Stimulated activated CD8-positive, alpha-beta memory T cell treated with anti-CD3 and anti-CD28 coated beads, Interleukin-2, amount 100 ng/mL, for 48 hours (primary cell): ENCODE data around the gene ZP2.
"Not testable (repeated sequence)": the region's sequence is repeated elsewhere in the genome, so short reads cannot be mapped to it uniquely, and the experiment has no call there.

ENCODE experiments used
- DNase-seq, 2 donors: peaks; one replicate each; pipeline ENCODE4 v3.0.0-alpha.2; 2020; ENCODE audit warnings: low read depth in 2 of 2

Gene ZP2

DNA sequence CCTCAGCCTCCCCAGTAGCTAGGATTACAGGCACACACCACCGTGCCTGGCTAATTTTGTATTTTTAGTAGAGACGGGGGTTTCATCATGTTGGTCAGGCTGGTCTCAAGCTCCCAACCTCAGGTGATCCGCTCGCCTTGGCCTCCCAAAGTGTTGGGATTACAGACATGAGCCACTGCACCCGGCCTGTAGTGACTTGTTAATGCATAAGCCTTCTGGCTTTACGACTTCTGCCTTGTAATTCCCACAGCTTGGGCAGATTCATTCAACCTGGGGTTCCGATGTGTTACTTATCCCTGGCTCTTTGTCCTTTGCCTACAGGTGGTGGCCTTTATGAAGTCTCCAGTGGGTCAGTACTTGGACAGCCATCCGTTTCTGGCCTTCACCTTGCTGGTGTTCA is 41.3 kb downstream of the ZP2 start:
- DNase-seq, result not testable (repeated sequence)

DNA sequence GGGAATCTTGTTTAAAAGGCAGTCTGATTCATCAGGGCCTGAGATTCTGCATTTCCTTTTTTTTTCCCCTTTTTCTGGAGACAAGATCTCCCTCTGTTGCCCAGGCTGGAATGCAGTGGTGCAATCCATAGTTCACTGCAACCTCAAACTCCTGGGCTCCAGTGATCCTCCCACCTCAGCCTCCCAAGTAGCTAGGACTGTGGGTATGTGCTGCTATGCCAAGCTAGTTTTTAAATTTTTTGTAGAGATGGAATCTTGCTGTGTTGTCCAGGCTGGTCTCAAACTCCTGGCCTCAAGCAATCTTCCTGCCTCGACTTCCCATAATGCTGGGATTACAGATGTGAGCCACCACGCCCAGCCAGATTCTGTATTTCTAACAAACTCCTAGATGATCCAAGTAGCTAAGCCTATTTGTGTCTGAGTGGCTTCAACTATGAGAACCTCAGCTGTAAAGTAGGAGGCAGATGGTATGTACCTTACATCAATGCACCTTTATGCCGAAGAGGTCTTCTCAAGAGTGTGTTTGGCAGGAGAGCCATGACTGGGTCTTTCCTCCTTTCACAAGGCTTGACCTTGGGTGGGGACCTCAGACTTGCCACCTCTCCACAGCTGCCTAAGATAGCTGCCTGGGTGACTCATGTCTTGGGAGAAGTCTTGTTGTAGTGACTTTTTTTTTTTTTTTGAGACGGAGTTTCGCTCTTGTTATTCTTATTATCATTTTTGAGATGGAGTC is 42.0 kb downstream of the ZP2 start:
- DNase-seq, result no peak

DNA sequence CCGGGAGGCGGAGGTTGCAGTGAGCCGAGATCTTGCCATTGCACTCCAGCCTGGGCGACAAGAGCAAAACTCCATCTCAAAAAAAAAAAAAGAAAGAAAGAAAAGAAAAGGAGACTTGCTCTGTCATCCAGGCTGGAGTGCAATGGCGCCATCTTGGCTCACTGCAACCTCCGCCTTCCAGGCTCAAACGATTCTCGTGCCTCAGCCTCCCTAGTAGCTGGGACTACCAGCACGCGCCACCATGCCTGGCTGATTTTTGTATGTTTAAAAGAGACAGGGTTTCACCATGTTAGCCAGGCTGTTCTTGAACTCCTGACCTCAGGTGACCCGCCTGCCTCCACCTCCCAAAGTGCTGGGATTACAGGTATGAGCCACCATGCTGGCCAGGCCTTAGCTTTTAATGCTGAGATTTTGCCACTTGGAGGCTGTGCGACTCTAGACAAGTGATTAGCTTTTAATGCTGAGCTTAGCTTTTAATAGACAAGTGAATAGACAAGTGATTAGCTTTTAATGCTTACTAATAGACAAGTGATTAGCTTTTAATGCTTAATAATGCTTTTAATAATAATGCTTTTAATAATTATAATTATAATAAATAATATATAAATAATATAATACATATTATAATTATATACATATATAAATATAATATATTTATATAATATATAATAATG is 43.3 kb downstream of the ZP2 start:
- no peak for DNase-seq

DNA sequence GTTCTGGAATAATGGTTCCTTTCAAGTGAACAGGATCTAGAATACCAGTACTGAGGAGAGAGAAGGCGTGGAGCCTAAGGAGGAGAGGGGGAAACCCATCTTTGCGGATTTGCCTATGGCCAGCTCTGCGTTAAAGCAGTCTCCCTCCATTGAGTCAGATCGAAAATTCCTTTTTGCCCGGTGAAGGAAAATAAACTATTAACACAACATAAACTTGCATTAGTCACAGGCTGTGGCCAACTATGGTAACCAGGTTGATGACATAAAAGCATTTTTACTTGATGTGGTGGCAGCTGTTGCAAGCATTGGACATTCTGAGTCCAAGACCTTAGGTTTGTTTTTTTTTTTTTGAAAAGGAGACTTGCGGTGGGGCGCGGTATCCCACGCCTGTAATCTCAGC is 44.0 kb downstream of the ZP2 start:
- DNase-seq, result no peak

DNA sequence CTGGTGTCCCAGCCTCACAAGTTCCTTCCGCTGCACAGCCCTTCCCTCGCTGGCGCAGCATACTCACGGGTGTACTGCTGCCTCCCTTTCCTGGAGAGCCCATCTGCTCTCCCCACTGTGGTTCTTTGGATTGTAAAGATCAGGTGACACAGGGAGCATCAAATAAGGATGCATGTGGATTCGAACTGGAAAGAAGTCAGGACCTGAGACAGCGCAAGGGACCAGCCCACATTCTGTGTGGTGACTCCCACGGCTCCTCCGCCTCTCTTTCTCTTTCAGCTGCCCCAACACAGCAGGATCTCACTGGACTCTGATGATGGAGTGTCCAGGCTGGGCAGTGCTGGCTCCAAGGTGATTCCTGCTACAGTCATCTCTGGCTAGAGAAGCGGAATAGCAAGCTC is 44.8 kb downstream of the ZP2 start:
- DNase-seq, result no peak

DNA sequence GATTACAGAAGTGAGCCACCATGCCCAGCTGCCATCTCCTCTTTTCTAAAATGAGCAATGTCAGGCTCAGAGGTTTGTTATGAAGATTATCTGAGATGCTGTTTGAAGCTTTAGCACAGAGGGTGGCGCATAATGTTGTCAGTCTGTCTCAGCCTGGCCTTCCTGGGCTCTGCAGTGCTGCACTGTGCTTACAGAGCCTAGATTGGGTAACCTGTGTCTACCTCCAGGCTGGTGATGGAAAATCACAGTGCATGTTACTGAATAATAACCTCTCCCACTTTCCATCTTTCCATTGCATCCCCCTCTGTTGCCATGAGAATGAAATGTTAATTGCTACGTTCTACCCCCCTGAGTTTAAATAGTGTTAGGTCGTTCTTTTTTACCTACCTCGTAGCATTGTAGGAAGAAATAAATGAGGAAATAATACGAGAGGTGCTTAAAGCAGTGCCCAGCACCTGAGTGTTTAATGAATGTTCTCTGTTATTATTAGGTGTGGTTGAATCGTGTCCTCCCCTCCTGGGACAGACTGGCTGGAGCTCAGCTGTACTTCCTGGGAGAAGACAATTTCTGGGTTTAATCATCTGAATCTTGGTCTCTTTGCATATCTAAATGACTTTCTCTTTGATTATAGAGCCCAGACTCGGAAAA is 46.7 kb downstream of the ZP2 start:
- no peak for DNase-seq

DNA sequence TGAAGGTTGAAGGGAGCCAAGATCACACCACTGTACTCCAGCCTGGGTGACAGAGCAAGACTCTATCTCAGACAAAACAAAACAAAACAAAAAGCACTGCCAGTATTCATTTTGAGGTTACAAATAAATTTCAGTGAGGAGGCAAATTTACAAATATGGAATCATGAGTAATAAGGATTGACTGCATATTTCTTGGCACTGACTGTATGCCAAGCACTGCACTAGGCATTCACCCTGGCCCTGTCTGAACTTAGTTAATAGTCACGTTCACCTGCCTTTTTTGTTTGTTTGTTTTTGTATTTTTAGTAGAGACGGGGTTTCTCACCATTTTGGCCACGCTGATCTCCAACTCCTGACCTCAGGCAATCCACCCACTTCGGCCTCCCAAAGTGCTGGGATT is 47.8 kb downstream of the ZP2 start:
- no peak for DNase-seq

DNA sequence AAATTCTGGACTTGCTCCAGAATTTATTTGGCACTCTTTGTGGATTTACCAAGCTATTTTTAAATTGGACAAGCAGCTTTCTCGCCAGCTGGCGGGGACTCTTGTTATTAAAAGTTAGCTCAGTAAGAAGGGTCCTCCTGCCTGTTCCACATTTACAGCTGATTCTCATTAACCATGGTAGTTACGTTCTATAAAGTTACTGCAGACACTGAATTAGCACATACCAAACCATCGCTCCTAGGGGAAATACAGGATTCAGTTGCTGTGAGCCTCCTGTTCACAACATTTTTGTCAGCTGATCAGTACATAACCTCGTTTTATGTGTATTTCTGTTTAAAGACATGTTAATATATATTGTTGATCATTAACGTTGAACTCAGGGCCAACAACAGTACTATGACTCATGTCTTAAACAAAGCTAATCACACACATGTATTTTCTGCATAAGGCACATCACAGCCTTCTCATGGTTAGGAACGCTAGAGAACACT is 48.7 kb downstream of the ZP2 start:
- DNase-seq, result no peak

DNA sequence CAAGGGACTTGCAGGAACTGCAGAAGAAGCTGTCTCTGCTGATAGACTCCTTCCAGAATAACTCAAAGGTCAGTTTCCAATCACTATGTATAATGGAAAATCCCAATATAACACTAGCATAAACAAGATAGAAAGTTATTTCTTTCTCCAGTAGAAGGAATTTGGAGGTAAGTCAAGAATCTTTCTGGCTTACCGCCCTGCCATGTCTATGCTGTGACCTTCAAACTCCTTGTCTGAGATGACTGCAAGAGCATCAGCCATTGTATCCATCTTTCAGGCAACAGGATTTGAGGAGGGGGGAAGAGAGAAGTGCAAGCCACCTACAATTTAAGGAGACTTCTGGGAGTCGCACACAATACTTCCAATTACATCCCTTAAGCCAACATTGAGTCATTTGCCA is 50.2 kb downstream of the ZP2 start:
- DNase-seq, result no peak

DNA sequence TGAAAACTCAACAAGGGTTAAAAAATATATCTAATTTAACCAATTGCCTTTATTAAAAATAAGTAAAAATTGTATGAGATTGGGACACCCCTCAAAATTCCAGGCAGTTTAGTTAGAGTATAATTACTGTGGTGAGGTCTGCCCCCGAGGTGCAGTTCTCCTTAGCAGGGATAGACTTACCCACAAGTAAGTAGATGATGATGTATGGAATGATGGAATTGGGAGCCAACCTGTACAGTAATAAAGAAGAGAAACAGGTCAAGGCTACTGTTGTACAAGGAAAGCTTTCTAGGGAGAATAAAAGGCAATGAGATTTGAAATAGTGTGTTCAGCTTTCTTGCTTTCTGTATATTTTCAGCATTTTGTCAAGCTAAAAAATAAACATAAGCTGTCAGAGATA is 51.1 kb downstream of the ZP2 start:
- DNase-seq, result no peak

DNA sequence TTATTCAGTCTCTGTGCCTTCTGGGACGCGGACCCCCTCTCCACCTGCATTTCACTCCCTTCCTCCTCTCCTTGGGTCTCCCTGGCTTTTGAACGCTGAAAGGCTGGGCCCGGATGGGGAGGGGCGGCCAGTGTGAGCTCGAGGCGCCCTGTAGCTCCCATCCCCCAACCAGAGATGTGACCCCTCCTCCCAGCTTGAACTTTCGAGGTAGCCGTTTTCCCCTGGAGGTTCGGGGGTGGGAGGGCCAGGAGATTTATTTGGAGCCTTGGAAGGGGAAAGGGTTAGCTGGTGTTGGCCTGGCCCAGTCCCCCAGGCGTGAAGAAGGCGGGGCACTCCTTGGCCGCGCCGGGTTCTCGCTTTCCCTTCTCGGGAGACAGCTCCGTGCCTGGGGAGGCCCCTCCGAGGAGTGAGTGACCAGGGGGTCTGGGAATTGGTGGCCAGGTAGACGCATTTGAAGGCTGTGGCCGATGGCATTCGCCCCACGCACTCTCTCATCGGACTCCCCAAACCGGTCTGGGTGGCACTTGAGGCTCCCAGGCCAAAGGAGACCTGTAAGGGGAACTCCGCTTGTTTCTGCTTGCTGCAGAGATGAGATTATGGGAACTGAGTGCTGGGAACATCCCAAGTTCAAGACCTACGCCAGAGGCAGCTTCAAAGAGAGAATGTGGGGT is 52.0 kb downstream of the ZP2 start:
- no peak for DNase-seq

DNA sequence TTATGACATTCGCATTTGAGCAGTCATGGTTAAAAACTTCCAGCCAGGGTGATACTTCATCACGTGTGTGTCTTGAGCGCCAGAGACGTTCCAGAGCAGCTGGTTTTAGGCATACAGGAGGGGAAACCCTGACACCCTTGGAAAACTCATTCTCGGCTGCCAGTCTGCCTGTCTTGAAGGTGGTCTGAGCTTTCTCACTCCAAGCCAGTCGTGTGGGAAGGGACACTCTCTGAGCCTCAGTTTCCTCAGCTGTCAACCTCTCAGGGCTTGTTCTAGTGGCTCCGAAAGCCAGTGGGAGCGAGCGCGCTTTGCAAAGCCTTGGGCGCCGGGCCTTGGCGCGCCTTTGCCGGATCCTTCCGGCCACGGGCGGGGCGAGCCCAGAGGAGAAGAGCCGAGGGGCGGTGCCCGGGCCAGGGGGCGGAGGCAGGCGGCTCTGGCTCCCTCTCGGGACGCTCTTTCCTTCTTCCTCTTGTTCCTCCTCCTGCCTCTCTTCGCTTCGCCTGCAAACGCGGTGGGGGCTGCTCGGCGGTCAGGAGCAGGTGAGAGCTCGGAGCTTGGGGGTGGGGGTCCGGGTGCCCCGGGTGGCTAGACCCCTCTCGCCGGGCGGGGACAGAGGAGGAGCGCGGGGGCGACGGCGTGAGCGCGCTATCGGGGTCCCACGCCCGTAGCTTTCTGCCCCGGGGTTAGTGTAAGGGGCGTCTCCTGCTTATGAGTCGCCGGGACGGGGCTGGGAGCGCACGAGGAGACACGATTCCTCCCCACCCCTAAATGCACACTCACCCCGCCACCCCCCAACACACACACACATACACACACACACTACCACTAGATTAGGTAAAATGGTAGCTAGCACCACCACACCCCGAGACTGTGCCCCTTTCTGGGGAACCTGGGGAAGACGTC is 52.9 kb downstream of the ZP2 start, which contains the start of gene LDAF1:
Gene LDAF1, plus strand, starts transcription at position 467 of the 903 bp plus-strand sequence. CDS start 2,509 bp downstream, outside the sequence.
- DNase-seq, result peak; percentile 75

DNA sequence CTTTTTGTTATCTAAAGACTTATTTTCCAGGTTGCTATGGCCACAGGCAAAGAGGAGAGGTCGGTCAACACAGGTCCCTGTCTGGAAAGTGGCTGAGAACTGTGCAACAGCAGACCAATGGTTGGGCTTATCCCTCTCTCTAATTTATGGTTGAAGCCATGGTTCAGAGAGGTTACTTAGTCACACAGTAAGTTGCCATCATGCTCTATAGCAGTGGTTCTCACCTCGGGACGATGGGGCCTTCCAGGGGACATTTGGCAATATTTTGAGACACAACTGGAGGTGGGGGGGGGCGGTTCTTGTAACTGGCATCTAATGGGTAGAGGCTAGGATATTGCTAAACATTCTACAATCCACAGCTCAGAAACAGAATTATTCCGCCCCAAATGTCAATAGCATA is 53.7 kb downstream of the ZP2 start:
- DNase-seq, result no peak

DNA sequence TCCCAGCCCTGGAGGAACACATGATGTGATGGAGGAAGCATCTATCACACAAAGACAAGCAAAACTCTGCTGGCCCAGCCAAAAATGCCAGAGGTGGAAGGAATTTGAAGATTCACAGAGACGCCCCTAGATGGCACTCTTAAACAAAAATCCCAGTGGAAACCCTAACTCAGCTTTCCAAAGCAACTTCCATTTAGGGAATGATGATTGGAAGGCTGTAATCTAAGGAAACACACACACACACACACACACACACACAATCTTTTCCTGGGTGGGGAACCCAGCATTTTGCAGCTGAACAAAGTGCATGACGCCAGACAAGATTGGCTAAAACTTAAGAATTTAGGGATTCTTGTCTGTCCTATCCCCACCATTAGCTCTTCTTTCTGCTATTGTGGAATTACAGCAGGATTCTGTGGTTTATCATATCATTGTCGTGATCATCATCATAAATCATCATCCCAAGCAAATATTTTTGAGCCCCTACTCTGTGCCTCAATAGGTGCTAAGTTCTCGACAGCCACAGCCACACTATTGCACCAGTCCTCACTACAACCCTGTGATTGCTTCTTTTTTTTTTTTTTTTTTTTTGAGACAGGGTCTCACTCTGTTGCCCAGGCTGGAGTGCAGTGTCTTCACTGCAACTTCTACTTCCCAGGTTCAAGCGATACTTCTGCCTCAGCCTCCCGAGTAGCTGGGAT is 54.5 kb downstream of the ZP2 start:
- no peak for DNase-seq

DNA sequence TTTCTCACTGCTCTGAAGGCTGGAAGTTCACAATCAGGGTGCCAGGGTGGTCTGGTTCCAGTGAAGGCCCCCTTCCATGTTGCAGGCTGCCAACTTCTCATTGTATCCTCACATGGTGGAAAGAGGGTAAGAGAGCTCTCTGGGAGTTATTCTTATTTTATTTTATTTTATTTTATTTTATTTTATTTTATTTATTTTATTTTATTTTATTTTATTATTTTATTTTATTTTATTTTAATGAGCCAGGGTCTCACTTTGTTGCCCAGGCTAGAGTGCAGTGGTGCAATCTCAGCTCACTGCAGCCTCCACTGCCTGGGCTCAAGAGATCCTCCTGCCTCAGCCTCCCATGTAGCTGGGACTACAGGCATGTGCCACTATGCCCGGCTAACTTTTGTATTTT is 55.4 kb downstream of the ZP2 start:
- not testable (repeated sequence) for DNase-seq

DNA sequence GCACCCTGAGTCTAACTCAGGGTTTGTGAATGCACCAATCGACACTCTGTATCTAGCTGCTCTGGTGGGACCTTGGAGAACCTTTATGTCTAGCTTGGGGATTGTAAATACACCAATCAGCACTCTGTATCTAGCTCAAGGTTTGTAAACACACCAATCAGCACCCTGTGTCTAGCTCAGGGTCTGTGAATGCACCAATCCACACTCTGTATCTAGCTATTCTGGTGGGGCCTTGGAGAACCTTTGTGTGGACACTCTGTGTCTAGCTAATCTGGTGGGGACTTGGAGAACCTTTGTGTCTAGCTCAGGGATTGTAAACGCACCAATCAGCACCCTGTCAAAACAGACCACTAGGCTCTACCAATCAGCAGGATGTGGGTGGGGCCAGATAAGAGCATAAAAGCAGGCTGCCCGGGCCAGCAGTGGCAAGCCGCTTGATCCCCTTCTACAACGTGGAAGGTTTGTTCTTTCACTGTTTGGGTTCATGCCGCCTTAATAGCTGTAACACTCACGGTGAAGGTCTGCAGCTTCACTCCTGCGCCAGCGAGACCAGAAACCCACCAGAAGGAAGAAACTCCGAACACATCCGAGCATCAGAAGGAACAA is 58.1 kb downstream of the ZP2 start:
- DNase-seq, result not testable (repeated sequence)

DNA sequence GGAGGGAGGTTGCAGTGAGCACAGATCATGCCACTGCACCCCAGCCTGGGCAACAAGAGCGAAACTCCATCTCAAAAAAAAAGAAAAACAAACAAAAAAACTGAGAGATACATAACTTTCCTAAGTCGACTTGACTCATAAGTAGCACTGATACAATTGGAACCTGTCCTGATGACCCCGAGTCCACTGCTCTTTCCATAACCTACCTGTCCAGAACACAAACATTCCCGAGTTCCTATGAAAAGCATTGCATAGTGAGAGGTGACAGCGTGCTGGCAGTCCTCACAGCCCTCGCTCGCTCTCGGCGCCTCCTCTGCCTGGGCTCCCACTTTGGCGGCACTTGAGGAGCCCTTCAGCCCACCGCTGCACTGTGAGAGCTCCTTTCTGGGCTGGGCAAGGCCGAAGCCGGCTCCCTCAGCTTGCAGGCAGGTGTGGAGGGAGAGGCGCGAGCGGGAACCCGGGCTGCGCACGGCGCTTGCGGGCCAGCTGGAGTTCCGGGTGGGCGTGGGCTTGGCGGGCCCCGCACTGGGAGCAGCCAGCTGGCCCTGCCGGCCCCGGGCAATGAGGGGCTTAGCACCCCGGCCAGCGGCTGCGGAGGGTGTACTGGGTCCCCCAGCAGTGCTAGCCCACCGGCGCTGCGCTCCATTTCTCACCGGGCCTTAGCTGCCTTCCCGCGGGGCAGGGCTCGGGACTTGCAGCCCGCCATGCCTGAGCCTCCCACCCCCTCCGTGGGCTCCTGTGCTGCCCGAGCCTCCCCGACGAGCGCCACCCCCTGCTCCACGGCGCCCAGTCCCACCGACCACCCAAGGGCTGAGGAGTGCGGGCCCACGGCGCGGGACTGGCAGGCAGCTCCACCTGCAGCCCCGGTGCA is 59.0 kb downstream of the ZP2 start:
- DNase-seq, result not testable (repeated sequence)

DNA sequence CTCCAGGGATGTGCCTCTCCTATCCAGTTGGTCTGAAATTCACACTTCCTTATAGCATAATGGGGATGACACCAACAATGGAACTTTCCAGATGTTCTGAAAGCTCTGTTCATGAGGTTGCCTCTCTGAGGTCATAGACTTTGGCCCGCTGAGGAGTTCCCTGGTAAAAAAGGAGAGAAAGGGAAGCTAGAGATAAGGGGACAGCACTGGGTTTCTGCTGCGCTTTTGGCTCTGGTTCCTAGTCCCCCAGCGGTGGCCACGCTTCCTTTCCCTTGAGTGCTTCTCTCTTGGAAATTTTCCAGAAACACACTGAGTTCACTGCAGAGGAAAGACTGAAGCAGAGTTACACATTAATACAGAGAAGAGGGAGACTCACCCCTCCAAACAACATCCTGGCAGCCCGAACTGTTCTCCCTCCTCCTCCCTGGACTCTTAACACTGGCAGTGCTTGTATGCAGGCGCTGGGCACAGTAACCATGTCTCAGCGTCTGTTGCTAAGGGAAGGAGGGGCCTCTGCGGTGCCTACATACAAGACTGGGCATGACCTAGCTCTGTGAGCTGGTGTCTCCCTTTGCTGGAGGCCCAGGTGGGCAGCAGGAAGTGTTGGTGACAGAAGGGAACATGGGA is 60.9 kb downstream of the ZP2 start, which contains the start of gene DNAH3:
Gene DNAH3, minus strand, starts transcription at position 472 of the 627 bp plus-strand sequence. CDS start 527 bp downstream, outside the sequence.
- DNase-seq, result no peak
